ENCODE data around the gene WNT3A. TPM values are rescaled to one million over a fixed set of nuclear protein-coding genes. Genes with fewer than 3 reads are reported as not detected.
A peak's percentile ranks its signal among the peaks of the same experiment; 100 is the strongest.

The WNT3A gene
- total RNA-seq, 1 donor from 2014 or later, result not detected

DNA sequence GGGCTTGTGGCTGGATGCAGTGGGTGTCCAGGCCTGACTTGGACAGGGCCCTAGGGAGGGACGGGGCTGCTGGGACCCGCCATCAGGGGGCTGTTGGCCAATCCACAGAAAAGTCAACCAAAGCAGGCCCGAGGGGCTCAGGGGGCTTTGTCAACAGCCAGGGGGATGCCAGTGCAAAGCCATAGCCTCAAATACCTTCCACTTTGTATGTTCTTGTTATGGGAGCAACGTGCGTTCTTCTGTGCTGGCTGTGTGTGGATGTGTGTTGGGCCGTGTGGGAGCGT lies 40.3 kb downstream of the WNT3A start:
- Mint-ChIP-seq H3K27ac (no peak overlapping the region), H3K9me3 (no peaks in the 10 kb centered on the region), H3K36me3 (ENCODE audit: low read depth) (no peaks in the 10 kb centered on the region), H3K27me3 (ENCODE audit: insufficient read depth) (peaks cover 1% of the 10 kb centered on the region), H3K4me1 (ENCODE audit: low read depth) (no peaks in the 10 kb centered on the region), H3K4me3 (no peak overlapping the region)
- DNase-seq (ENCODE audit: low spot score), result no peak
- intact Hi-C loops (cut with micrococcal nuclease), result no loop called here

DNA sequence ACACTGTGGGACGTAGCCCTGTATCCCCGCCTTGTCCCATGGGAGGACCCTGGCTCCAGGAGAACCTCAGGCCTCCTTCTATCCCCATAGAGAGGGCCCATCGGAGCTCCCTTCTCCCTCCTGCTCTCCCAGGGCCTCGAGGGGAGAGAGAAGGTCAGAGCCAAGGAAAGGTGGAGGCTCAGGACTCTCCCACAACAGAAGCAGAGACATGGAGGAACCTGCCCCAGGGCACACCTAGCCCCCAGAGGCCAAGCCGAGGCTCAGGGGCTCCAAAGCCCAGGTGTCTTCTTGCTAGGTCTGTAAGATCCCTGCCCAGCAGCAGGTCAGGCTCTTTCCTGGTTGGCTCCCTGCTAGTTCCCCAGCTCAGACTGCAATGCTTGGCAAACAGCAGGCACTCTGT lies 41.3 kb downstream of the WNT3A start:
- intact Hi-C loops (cut with micrococcal nuclease), result no loop called here
- H3K4me1 Mint-ChIP-seq (ENCODE audit: low read depth), result no peaks in the 10 kb centered on the region
- DNase-seq (ENCODE audit: low spot score), result no peak
- H3K36me3 Mint-ChIP-seq (ENCODE audit: low read depth), result no peaks in the 10 kb centered on the region
- no peak overlapping the region for H3K27ac Mint-ChIP-seq
- H3K9me3 Mint-ChIP-seq, result no peaks in the 10 kb centered on the region
- H3K4me3 Mint-ChIP-seq, result no peak overlapping the region
- peaks cover 3% of the 10 kb centered on the region for H3K27me3 Mint-ChIP-seq (ENCODE audit: insufficient read depth)

DNA sequence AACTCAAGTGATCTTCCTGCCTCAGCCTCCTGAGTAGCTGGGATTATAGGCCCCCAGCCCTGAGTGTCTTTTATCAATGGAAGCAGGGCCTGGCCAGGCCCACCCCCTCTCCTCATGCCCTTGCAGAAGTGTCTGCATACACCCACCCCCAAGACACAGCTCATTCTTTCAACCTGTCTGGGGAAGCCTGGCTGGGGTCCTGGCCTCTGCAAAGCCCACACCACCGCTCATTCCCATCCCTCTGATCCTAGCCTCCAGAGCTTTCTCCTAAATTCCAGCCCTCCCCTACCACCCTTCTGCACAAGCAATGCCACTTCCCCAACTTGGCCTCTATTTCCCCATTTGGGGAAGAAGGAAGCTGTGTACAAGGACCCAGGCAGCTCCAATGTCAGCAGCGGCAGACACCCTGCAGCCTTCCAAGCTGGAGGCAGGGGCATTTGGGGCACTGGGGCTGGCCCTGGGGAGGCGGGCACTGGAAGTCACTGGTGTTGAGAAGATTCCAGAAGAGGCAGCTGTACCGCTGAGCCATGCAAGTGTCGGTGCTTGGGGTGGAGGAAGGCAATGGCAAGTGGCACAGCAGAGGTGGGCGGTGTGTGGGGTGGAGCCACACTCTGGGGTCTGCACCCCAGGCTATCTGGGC lies 42.0 kb downstream of the WNT3A start:
- H3K27ac Mint-ChIP-seq, result no peak overlapping the region
- no peak overlapping the region for H3K4me3 Mint-ChIP-seq
- no peak for DNase-seq (ENCODE audit: low spot score)
- no peaks in the 10 kb centered on the region for H3K9me3 Mint-ChIP-seq
- H3K36me3 Mint-ChIP-seq (ENCODE audit: low read depth), result no peaks in the 10 kb centered on the region
- no peaks in the 10 kb centered on the region for H3K4me1 Mint-ChIP-seq (ENCODE audit: low read depth)
- intact Hi-C loops (cut with micrococcal nuclease), result no loop called here
- peaks cover 3% of the 10 kb centered on the region for H3K27me3 Mint-ChIP-seq (ENCODE audit: insufficient read depth)

DNA sequence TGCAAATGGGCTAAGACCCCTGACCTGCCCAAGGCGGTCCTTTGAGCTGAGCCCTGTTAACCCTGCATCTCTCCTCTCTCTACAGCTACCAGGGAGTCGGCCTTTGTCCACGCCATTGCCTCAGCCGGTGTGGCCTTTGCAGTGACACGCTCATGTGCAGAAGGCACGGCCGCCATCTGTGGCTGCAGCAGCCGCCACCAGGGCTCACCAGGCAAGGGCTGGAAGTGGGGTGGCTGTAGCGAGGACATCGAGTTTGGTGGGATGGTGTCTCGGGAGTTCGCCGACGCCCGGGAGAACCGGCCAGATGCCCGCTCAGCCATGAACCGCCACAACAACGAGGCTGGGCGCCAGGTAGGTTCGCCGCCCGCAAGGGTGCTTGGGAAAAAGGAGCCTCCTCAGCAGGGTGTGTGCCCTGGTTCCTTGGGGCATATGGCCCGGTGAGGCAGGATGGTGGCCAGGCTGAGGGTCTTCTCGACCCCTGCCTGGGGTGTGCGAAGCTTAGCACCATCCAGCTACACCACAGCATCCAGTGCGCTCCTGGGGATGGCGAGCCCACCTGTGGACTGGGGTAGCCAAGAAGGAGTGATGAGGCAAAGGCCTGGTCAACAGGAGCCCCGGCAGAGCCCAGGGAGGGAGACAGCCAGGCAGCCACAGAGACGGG lies 43.9 kb downstream of the WNT3A start:
- Mint-ChIP-seq H3K36me3 (ENCODE audit: low read depth) (no peaks in the 10 kb centered on the region), H3K27me3 (ENCODE audit: insufficient read depth) (peaks cover 10% of the 10 kb centered on the region), H3K4me3 (no peak overlapping the region), H3K27ac (no peak overlapping the region), H3K4me1 (ENCODE audit: low read depth) (no peaks in the 10 kb centered on the region), H3K9me3 (no peaks in the 10 kb centered on the region)
- DNase-seq (ENCODE audit: low spot score), result no peak
- intact Hi-C loops (cut with micrococcal nuclease), result no loop called here

DNA sequence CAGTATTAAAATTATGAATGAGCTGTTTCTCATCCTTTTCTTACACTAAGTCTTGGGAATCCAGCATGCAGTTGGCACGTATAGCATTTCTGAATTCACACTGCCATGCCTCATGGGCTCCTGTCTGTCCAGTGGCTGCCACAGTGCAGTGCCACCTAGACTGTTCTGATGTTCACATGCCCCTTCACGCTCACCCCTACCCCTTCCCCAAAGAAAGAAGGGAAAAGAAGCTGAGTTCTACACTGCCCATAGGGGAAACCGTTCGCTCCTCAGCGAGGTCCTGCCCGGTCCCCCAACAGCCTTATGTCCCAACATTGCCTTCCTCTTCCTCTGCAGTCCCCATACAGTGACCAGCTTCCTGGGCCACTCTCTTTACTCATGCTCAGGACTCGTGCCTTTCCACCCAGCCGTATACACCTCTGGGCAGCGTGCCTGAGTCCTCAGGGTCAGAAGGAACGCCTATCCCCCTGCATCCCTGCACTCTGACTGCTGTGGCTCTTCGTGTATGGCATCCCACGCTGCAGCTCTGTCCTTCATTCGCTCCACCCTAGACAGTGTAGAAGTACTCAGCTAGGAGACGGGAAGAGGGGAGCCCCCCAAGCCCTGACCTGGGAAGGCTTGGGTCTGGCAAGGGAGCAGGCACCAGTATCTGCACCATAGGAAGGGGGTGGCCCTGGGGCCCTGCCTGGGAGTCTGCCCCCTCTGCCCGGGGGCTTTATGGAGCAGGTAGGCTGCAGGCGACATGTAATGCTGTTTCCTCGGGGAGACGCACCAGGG lies 51.6 kb downstream of the WNT3A start:
- no peak overlapping the region for H3K4me3 Mint-ChIP-seq
- H3K27me3 Mint-ChIP-seq (ENCODE audit: insufficient read depth), result peaks cover 46% of the 10 kb centered on the region
- H3K36me3 Mint-ChIP-seq (ENCODE audit: low read depth), result no peaks in the 10 kb centered on the region
- intact Hi-C loops (cut with micrococcal nuclease), result loop anchor here (2.0 kb wide), 1 partner anchor 50 kb away; the partner anchor contains the start of gene MRPL55
- no peak overlapping the region for H3K27ac Mint-ChIP-seq
- no peaks in the 10 kb centered on the region for H3K9me3 Mint-ChIP-seq
- H3K4me1 Mint-ChIP-seq (ENCODE audit: low read depth), result no peaks in the 10 kb centered on the region
- no peak for DNase-seq (ENCODE audit: low spot score)

DNA sequence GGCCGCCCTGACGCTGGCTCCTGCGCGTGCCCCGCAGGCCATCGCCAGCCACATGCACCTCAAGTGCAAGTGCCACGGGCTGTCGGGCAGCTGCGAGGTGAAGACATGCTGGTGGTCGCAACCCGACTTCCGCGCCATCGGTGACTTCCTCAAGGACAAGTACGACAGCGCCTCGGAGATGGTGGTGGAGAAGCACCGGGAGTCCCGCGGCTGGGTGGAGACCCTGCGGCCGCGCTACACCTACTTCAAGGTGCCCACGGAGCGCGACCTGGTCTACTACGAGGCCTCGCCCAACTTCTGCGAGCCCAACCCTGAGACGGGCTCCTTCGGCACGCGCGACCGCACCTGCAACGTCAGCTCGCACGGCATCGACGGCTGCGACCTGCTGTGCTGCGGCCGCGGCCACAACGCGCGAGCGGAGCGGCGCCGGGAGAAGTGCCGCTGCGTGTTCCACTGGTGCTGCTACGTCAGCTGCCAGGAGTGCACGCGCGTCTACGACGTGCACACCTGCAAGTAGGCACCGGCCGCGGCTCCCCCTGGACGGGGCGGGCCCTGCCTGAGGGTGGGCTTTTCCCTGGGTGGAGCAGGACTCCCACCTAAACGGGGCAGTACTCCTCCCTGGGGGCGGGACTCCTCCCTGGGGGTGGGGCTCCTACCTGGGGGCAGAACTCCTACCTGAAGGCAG lies 52.3 kb downstream of the WNT3A start:
- DNase-seq (ENCODE audit: low spot score), result peak; percentile 23
- H3K4me3 Mint-ChIP-seq, result no peak overlapping the region
- no peaks in the 10 kb centered on the region for H3K36me3 Mint-ChIP-seq (ENCODE audit: low read depth)
- H3K27ac Mint-ChIP-seq, result no peak overlapping the region
- no peaks in the 10 kb centered on the region for H3K4me1 Mint-ChIP-seq (ENCODE audit: low read depth)
- H3K9me3 Mint-ChIP-seq, result no peaks in the 10 kb centered on the region
- intact Hi-C loops (cut with micrococcal nuclease), result loop anchor here (1.0 to 2.0 kb wide), 3 partner anchors 23 to 81 kb away; partner anchors contain the start of genes ARF1, GUK1 and MRPL55
- H3K27me3 Mint-ChIP-seq (ENCODE audit: insufficient read depth), result peaks cover 43% of the 10 kb centered on the region

DNA sequence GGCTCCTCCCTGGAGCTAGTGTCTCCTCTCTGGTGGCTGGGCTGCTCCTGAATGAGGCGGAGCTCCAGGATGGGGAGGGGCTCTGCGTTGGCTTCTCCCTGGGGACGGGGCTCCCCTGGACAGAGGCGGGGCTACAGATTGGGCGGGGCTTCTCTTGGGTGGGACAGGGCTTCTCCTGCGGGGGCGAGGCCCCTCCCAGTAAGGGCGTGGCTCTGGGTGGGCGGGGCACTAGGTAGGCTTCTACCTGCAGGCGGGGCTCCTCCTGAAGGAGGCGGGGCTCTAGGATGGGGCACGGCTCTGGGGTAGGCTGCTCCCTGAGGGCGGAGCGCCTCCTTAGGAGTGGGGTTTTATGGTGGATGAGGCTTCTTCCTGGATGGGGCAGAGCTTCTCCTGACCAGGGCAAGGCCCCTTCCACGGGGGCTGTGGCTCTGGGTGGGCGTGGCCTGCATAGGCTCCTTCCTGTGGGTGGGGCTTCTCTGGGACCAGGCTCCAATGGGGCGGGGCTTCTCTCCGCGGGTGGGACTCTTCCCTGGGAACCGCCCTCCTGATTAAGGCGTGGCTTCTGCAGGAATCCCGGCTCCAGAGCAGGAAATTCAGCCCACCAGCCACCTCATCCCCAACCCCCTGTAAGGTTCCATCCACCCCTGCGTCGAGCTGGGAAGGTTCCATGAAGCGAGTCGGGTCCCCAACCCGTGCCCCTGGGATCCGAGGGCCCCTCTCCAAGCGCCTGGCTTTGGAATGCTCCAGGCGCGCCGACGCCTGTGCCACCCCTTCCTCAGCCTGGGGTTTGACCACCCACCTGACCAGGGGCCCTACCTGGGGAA lies 53.0 kb downstream of the WNT3A start:
- DNase-seq (ENCODE audit: low spot score), result peak; percentile 58
- Mint-ChIP-seq H3K4me1 (ENCODE audit: low read depth) (no peaks in the 10 kb centered on the region), H3K36me3 (ENCODE audit: low read depth) (no peaks in the 10 kb centered on the region), H3K9me3 (no peaks in the 10 kb centered on the region), H3K27ac (no peak overlapping the region), H3K4me3 (peak overlapping the region; percentile 68), H3K27me3 (ENCODE audit: insufficient read depth) (peaks cover 43% of the 10 kb centered on the region)
- intact Hi-C loops (cut with micrococcal nuclease), result loop anchor here (1.0 to 2.0 kb wide), 3 partner anchors 22 to 80 kb away; partner anchors contain the start of genes ARF1, GUK1 and MRPL55

DNA sequence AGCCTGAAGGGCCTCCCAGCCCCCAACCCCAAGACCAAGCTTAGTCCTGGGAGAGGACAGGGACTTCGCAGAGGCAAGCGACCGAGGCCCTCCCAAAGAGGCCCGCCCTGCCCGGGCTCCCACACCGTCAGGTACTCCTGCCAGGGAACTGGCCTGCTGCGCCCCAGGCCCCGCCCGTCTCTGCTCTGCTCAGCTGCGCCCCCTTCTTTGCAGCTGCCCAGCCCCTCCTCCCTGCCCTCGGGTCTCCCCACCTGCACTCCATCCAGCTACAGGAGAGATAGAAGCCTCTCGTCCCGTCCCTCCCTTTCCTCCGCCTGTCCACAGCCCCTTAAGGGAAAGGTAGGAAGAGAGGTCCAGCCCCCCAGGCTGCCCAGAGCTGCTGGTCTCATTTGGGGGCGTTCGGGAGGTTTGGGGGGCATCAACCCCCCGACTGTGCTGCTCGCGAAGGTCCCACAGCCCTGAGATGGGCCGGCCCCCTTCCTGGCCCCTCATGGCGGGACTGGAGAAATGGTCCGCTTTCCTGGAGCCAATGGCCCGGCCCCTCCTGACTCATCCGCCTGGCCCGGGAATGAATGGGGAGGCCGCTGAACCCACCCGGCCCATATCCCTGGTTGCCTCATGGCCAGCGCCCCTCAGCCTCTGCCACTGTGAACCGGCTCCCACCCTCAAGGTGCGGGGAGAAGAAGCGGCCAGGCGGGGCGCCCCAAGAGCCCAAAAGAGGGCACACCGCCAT lies 53.8 kb downstream of the WNT3A start:
- peaks cover 42% of the 10 kb centered on the region for H3K27me3 Mint-ChIP-seq (ENCODE audit: insufficient read depth)
- H3K36me3 Mint-ChIP-seq (ENCODE audit: low read depth), result no peaks in the 10 kb centered on the region
- H3K27ac Mint-ChIP-seq, result no peak overlapping the region
- H3K4me1 Mint-ChIP-seq (ENCODE audit: low read depth), result no peaks in the 10 kb centered on the region
- H3K9me3 Mint-ChIP-seq, result no peaks in the 10 kb centered on the region
- intact Hi-C loops (cut with micrococcal nuclease), result no loop called here
- peak overlapping the region; percentile 26 for H3K4me3 Mint-ChIP-seq
- no peak for DNase-seq (ENCODE audit: low spot score)

DNA sequence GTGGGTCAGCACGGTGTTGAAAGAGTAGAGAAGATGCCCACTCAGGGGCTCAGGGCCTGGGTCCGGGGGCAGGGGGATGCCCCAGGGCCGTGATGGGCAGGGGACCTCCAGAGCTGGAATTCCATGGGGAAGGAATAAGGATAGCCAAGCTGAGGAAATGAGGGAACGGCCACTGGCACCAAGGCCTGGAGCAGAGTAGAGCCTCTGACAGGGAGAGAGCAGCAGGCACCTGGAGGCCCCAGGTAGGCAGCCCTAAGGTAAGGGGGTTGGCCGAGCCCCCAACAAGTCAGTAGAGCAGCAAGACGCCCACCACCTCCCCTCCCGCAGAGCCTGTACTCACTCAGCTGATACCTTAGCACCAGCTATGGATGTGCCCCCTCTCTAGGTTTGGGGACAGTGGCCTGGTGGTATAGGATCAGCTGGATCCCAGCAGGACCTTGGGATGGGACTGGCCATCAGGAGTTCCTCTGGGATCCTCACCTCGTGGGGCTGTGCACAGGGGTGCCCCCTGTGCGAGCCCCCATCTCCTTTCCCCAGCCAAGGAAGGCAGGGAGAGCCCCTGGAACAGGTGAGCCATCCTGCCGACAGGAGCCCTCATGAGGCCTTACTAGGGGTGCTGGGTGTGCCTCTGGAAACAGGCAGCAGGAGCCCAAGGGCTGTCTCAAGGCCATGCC lies 54.8 kb downstream of the WNT3A start:
- Mint-ChIP-seq H3K27ac (no peak overlapping the region), H3K4me3 (peak overlapping the region; percentile 8), H3K4me1 (ENCODE audit: low read depth) (no peaks in the 10 kb centered on the region), H3K36me3 (ENCODE audit: low read depth) (no peaks in the 10 kb centered on the region), H3K27me3 (ENCODE audit: insufficient read depth) (peaks cover 35% of the 10 kb centered on the region), H3K9me3 (no peaks in the 10 kb centered on the region)
- no peak for DNase-seq (ENCODE audit: low spot score)
- intact Hi-C loops (cut with micrococcal nuclease), result no loop called here

DNA sequence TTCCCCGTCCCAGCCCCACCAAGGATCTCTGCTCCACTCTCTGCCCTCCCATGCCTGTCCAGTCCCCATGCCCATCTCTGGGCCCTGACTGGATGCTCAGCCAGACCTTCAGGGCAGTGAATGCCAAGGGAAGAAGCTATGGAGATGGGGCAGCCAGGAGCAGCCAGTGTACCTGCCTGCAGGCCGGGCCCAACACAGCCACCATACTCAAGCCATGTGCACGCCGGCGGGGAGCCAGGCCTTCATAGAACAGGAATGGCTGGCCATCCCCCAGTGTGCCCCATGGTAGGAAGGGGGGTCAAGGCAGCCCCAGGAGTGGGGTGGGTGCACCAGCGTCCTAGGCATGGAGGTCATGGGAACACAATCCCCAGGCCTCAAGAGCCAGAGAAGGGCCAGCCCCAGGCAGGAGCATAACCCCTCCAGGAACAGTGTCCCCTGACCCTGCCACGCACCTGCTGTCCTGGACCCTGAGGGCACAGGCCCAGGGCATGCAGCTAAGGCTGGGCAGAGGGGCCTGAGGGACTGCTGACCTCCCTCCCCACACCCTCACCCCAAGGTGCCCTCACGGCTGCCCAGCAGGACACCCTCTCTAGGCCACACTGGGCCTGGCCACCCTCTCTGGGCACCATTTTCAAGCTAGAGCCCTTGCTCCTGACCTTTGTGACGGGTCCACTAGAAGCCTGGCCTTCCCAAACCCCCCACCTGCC lies 55.4 kb downstream of the WNT3A start:
- Mint-ChIP-seq H3K4me3 (no peak overlapping the region), H3K27ac (no peak overlapping the region), H3K27me3 (ENCODE audit: insufficient read depth) (peaks cover 32% of the 10 kb centered on the region), H3K4me1 (ENCODE audit: low read depth) (no peaks in the 10 kb centered on the region), H3K9me3 (no peaks in the 10 kb centered on the region), H3K36me3 (ENCODE audit: low read depth) (no peaks in the 10 kb centered on the region)
- intact Hi-C loops (cut with micrococcal nuclease), result no loop called here
- DNase-seq (ENCODE audit: low spot score), result no peak

DNA sequence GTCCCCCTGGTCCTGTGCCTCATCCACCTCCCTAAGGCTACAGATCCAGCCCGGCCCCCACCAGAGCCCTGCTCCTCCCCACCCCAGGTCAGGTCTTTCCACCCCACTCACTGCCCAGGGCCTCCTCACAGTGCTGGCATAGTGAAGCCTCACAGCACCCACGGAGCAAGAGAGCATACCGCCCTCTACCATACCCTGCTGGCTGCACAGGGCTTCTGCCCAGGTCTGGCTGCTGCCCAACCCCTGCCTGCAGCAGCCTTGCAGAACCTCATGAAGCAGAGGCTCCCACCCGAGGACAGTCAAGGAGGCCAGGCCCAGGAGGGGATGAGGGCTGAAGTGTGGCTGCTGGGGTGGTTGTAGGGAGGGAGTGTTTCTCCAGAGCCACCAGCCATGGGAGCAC lies 56.0 kb downstream of the WNT3A start:
- H3K4me1 Mint-ChIP-seq (ENCODE audit: low read depth), result no peaks in the 10 kb centered on the region
- H3K36me3 Mint-ChIP-seq (ENCODE audit: low read depth), result no peaks in the 10 kb centered on the region
- no peak overlapping the region for H3K4me3 Mint-ChIP-seq
- H3K27ac Mint-ChIP-seq, result no peak overlapping the region
- DNase-seq (ENCODE audit: low spot score), result no peak
- intact Hi-C loops (cut with micrococcal nuclease), result no loop called here
- H3K27me3 Mint-ChIP-seq (ENCODE audit: insufficient read depth), result peaks cover 27% of the 10 kb centered on the region
- H3K9me3 Mint-ChIP-seq, result no peaks in the 10 kb centered on the region

All from activated T-helper 1 cell treated with anti-CD3 and anti-CD28 coated beads, Interleukin-12 subunit alpha, Interleukin-12 subunit beta, Interleukin-2, Interleukin-4 antibody, amounts not matched to agents 30 ng/mL and 10 ng/mL and 1 ng/mL, durations not matched to agents 14 hours and 24 hours and 36 hours (primary cell).